ENCODE data around the gene NSMCE1.

NSMCE1 gene

DNA sequence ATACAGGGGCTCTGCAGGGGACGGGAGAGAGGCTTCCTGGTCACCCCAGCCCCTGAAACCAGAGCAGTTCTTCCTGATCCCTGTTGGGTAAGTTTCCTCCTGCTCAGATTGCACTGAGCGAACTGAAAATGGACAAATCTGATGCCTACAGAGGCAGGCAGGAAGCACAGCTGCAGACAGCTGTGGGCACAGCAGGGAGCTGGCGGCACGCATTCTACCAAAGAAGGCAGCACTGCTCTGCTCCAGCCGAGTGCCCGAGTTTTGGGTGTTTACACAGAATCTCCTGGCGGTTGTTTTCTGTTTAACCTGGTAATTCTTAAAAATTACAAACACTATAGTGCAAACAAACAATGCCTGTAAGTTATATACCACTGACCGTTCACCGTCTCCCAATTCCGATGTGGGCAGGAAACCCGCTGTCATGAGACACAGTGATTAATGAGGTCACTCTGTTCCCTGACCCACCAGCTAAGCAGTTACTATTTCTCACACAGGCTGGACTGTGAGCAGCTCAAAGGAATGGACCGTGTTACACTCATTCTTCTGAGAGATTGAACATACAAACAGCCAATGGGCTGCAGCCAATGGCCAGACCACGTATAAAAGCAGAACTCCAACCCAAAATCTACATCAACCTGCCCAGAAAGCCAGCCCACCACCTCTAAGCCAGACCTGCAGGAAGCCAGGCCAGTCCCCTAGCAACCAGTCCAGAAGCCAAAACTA is 25.5 kb downstream of the NSMCE1 start:
- peak overlapping the region; percentile 58 for H3K4me3 ChIP-seq (ENCODE audit: low read depth, low read length)
- H3K36me3 ChIP-seq (ENCODE audit: insufficient read depth, low read length), result no peaks in the 10 kb centered on the region
- no peaks in the 10 kb centered on the region for H3K27me3 ChIP-seq (ENCODE audit: insufficient read depth, low read length)
- H3K4me1 ChIP-seq (ENCODE audit: control insufficient read depth, insufficient read depth, low read length, unreplicated experiment), result peaks cover 58% of the 10 kb centered on the region
- H3K79me2 ChIP-seq (ENCODE audit: control insufficient read depth, insufficient read depth, low read length, unreplicated experiment), result peaks cover 26% of the 10 kb centered on the region
- H2AFZ ChIP-seq (ENCODE audit: low read length, unreplicated experiment), result no peak overlapping the region
- peak overlapping the region; percentile 89 for H3K27ac ChIP-seq (ENCODE audit: low read depth, low read length)

DNA sequence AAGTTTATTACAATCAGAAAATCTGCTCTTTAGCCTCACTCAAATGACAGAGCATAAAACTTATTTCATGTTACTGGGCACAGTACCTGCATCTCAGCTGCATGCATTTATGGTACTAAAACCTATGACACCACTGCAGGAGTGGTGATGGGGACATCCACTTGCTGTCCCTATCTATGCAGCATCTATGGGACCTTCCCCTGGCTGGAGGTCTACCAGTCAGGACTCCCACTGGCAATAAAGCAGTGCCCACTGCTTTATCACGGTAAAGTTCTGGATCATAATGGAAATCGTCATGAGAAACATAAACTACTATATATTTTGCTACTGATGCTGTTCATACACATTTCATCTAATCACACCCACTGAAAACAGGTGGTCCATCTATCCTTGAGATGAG is 26.2 kb downstream of the NSMCE1 start:
- Histone ChIP-seq H2AFZ (ENCODE audit: low read length, unreplicated experiment) (no peak overlapping the region), H3K4me3 (ENCODE audit: low read depth, low read length) (peak overlapping the region; percentile 58), H3K27ac (ENCODE audit: low read depth, low read length) (peak overlapping the region; percentile 89), H3K79me2 (ENCODE audit: control insufficient read depth, insufficient read depth, low read length, unreplicated experiment) (peaks cover 26% of the 10 kb centered on the region), H3K27me3 (ENCODE audit: insufficient read depth, low read length) (no peaks in the 10 kb centered on the region), H3K4me1 (ENCODE audit: control insufficient read depth, insufficient read depth, low read length, unreplicated experiment) (peaks cover 55% of the 10 kb centered on the region), H3K36me3 (ENCODE audit: insufficient read depth, low read length) (no peaks in the 10 kb centered on the region)

DNA sequence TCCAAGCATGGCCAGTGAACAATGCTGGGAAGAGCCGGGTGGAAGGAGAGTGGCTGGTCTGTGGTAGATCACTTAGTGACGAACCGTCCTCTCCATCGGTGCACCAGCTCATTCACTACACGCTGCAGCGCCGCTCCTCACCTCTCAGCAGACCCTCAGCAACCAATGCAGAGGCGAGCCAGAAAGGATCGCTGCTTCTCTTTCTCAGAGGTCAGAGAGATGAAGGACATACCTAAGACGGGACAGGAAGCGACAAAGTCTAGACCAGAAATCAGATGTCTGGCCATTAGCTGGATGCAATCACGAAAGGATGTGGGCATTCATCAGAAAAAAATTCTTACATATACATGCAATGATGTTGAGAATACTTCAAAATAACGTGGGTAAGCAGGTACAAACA is 26.9 kb downstream of the NSMCE1 start:
- Histone ChIP-seq H3K36me3 (ENCODE audit: insufficient read depth, low read length) (no peaks in the 10 kb centered on the region), H2AFZ (ENCODE audit: low read length, unreplicated experiment) (no peak overlapping the region), H3K4me3 (ENCODE audit: low read depth, low read length) (no peak overlapping the region), H3K27ac (ENCODE audit: low read depth, low read length) (peak overlapping the region; percentile 89), H3K4me1 (ENCODE audit: control insufficient read depth, insufficient read depth, low read length, unreplicated experiment) (peaks cover 54% of the 10 kb centered on the region), H3K27me3 (ENCODE audit: insufficient read depth, low read length) (no peaks in the 10 kb centered on the region), H3K79me2 (ENCODE audit: control insufficient read depth, insufficient read depth, low read length, unreplicated experiment) (peaks cover 22% of the 10 kb centered on the region)

DNA sequence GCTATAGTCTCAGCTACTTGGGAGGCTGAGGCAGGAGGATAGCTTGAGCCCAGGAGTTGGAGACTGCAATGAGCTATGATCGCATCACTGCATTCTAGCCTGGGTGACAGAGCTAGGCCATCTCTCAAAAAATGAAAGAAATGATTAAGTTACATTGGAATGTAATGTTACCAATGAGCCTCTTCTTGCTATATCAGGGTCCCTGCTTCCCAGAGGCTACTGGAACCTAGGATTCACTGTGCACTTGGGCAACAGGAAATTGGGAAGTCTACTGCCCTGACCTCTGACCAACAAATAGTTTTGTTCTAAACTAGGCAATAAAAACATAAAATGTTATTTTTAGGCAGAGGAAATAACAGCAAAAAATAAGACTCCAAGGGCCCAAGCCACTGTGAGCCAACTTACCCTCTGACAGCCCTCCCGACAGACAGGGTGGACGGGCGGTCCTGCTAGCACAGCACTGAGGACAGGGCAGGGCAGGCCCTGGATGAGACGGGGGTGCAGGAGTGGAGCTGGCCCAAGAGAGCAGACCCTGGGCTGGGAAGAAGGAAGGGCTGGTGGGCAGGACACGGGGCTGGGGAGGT is 27.5 kb downstream of the NSMCE1 start:
- H2AFZ ChIP-seq (ENCODE audit: low read length, unreplicated experiment), result no peak overlapping the region
- H3K36me3 ChIP-seq (ENCODE audit: insufficient read depth, low read length), result no peaks in the 10 kb centered on the region
- H3K27ac ChIP-seq (ENCODE audit: low read depth, low read length), result peak overlapping the region; percentile 89
- H3K79me2 ChIP-seq (ENCODE audit: control insufficient read depth, insufficient read depth, low read length, unreplicated experiment), result peaks cover 20% of the 10 kb centered on the region
- H3K4me1 ChIP-seq (ENCODE audit: control insufficient read depth, insufficient read depth, low read length, unreplicated experiment), result peaks cover 48% of the 10 kb centered on the region
- no peak overlapping the region for H3K4me3 ChIP-seq (ENCODE audit: low read depth, low read length)
- no peaks in the 10 kb centered on the region for H3K27me3 ChIP-seq (ENCODE audit: insufficient read depth, low read length)

DNA sequence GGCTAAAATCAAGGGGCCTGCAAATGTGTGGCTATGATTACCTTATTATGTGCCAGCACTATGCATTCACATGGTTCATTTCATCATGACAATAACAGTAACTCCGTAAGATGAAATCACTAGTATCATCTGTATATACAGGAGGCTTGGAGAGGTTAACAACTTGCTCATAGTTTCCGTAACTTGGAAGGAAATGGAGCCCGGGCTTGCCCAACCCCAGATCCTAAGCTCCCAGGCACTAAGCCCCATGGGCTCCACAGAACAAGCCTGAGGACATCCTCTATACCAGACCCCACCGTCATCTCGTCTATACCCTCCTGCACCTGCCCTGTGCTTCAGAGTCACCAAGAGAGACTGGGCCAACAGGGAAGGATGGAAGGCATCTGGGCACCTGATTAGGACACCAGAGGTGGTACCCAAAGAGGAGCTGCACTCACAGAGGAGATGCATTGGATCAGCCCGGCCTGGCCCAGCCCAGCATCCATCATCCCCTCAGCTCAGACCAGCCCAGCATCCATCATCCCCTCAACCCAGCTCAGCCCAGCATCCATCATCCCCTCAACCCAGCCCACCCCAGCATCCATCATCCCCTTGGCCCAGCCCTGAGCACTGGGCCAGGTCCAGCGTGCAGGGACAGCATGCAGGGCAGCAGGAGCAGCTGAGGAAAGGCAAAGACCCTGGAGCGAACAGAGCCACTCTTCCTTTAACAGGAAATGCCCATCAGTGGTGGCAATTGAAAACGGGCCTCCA is 28.5 kb downstream of the NSMCE1 start:
- Histone ChIP-seq H3K27ac (ENCODE audit: low read depth, low read length) (no peak overlapping the region), H3K27me3 (ENCODE audit: insufficient read depth, low read length) (no peaks in the 10 kb centered on the region), H3K36me3 (ENCODE audit: insufficient read depth, low read length) (no peaks in the 10 kb centered on the region), H3K4me3 (ENCODE audit: low read depth, low read length) (no peak overlapping the region), H2AFZ (ENCODE audit: low read length, unreplicated experiment) (no peak overlapping the region), H3K4me1 (ENCODE audit: control insufficient read depth, insufficient read depth, low read length, unreplicated experiment) (peaks cover 48% of the 10 kb centered on the region), H3K79me2 (ENCODE audit: control insufficient read depth, insufficient read depth, low read length, unreplicated experiment) (peaks cover 20% of the 10 kb centered on the region)

DNA sequence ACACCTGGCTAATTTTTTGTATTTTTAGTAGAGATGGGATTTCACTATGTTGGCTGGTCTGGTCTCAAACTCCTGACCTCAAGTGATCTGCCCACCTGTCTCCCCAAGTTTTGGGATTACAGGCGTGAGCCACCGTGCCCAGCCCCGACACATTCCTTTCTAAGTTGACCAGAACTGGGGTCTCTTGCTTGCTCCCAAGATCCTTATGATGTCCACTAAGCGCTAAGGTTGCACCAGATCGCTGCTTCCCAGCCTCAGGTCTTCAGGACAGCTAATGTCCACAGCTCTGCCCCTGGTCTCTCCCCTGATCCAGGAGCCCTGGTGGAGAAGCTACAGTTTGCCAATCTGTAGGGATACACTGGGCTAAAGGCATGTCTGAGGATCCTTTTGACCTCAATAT is 29.5 kb downstream of the NSMCE1 start:
- H3K4me1 ChIP-seq (ENCODE audit: control insufficient read depth, insufficient read depth, low read length, unreplicated experiment), result peaks cover 45% of the 10 kb centered on the region

DNA sequence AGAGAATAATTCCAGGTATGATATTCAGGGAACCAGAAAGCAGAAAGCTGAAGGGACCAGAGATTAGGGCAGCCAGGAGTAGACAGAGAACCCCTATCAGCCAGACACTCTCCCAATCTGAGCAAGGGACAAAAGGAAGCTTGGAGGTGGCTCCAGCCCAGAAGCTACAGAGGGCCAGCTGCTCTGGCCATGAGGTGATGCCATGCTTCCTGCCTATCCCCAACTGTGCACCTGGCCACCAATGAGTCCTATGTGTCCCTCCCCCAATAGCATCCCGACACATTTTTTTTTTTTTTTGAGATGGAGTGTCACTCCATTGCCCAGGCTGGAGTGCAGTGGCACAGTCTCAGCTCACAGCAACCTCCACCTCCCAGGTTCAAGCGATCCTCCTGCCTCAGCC is 30.0 kb downstream of the NSMCE1 start:
- H3K4me3 ChIP-seq (ENCODE audit: low read depth, low read length), result no peak overlapping the region
- H3K36me3 ChIP-seq (ENCODE audit: insufficient read depth, low read length), result no peaks in the 10 kb centered on the region
- H3K4me1 ChIP-seq (ENCODE audit: control insufficient read depth, insufficient read depth, low read length, unreplicated experiment), result peaks cover 40% of the 10 kb centered on the region
- H2AFZ ChIP-seq (ENCODE audit: low read length, unreplicated experiment), result no peak overlapping the region
- peaks cover 5% of the 10 kb centered on the region for H3K79me2 ChIP-seq (ENCODE audit: control insufficient read depth, insufficient read depth, low read length, unreplicated experiment)
- no peaks in the 10 kb centered on the region for H3K27me3 ChIP-seq (ENCODE audit: insufficient read depth, low read length)
- no peak overlapping the region for H3K27ac ChIP-seq (ENCODE audit: low read depth, low read length)

More for the DNA sequence above, 29.5 kb downstream of the NSMCE1 start:
- H3K4me3 ChIP-seq (ENCODE audit: low read depth, low read length), result no peak overlapping the region
- H2AFZ ChIP-seq (ENCODE audit: low read length, unreplicated experiment), result no peak overlapping the region
- no peaks in the 10 kb centered on the region for H3K36me3 ChIP-seq (ENCODE audit: insufficient read depth, low read length)
- H3K27ac ChIP-seq (ENCODE audit: low read depth, low read length), result no peak overlapping the region
- H3K27me3 ChIP-seq (ENCODE audit: insufficient read depth, low read length), result no peaks in the 10 kb centered on the region
- peaks cover 9% of the 10 kb centered on the region for H3K79me2 ChIP-seq (ENCODE audit: control insufficient read depth, insufficient read depth, low read length, unreplicated experiment)

DNA sequence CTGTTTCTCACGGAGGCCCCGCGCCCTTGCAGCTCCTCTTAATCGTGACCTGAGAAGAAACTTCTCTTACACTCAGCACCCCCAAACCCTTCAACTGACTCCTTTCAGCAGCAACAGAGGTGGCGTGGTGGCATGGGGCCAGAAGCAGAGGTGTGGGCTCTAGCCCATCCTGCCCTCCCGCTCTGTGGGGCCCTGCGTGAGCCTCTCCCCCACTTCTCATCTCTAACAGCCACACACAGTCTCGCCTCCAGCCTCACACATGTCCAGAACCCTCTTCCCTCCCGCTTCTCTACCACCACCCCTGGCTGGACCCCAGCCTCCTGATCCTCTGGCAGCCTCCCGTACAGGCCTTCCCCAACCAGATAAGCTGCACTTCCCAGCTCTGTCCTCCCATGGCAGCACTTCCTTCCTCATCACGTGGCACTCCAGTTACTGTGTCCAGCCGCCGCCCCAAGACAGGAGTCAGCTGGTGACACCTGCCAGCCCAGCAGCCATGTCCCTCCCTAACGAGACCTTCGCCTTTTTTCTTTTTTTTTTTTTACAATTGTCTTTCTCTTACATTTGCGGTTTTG is 30.5 kb downstream of the NSMCE1 start:
- H3K79me2 ChIP-seq (ENCODE audit: control insufficient read depth, insufficient read depth, low read length, unreplicated experiment), result peaks cover 5% of the 10 kb centered on the region
- no peak overlapping the region for H3K27ac ChIP-seq (ENCODE audit: low read depth, low read length)
- peaks cover 36% of the 10 kb centered on the region for H3K4me1 ChIP-seq (ENCODE audit: control insufficient read depth, insufficient read depth, low read length, unreplicated experiment)
- no peaks in the 10 kb centered on the region for H3K36me3 ChIP-seq (ENCODE audit: insufficient read depth, low read length)
- no peak overlapping the region for H3K4me3 ChIP-seq (ENCODE audit: low read depth, low read length)
- no peak overlapping the region for H2AFZ ChIP-seq (ENCODE audit: low read length, unreplicated experiment)
- no peaks in the 10 kb centered on the region for H3K27me3 ChIP-seq (ENCODE audit: insufficient read depth, low read length)

DNA sequence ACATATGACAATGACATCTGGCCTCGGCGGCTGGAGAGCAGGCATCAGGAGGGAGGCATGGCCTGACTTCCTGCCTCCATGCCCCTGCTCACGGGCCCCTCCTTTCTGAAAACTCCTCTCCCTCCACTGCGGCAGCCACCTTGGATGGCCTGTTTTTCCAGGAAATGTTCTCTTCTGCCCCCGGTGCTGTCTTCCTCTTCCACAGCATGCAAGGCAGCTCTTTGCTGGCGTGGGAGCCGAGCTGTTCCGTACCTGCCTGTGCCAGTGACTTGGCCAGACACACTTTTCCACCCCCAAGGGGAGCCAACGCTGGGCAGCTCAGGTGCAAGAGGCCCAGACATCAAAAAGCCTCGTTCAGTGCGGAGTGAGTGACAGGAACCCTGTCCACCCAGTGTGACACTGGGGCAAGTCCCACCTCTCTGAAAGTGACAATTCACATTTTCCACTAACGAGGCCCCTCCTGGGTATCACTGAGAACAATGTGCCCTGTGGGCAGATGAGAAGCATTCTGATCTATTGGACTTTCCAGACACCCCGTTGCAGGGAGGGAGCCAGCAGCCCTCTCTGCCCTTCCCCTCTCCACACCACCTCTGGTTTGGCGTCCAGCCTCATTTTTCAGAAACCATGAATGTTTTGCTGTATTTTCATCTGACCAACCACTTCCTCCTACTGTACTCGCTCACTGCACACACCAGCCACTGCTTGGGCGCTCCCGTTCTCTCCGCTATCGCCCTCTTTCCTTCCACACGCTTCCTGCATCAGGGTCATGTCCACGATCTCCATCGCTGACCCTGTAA is 31.2 kb downstream of the NSMCE1 start:
- Histone ChIP-seq H3K4me1 (ENCODE audit: control insufficient read depth, insufficient read depth, low read length, unreplicated experiment) (peaks cover 30% of the 10 kb centered on the region), H3K27me3 (ENCODE audit: insufficient read depth, low read length) (no peaks in the 10 kb centered on the region), H3K4me3 (ENCODE audit: low read depth, low read length) (no peak overlapping the region), H2AFZ (ENCODE audit: low read length, unreplicated experiment) (no peak overlapping the region), H3K27ac (ENCODE audit: low read depth, low read length) (no peak overlapping the region), H3K36me3 (ENCODE audit: insufficient read depth, low read length) (0 out of 2 replicates have a peak, but pooled peaks cover under 1% of the 10 kb centered on the region), H3K79me2 (ENCODE audit: control insufficient read depth, insufficient read depth, low read length, unreplicated experiment) (peaks cover 2% of the 10 kb centered on the region)

DNA sequence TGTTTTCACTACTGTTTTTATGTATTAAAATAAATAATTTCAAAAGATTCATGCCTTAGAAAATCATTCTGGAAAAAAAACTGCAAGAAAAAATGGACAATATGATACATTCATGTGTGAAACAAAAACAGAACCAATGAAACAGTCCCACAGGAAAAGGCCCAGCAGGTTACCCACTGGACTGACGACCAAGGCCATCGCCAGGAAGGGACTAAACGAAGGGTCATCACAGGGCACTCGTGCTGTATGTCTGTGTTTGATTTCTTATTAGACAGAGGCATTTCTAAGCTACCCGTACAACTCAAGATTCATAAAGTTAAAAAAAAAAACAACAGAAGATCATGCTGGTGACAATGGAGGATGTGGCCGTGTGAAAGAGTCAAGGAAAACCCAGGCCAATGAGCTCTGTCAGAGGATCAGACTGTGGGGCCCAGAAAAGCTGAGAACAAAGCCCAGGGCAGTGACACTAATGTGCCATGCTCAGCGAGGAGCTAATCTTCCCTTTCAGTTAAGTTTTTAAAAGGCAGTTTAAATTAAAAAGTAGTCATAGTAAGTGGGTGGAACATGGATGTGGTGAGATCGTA is 31.8 kb downstream of the NSMCE1 start:
- Histone ChIP-seq H3K4me3 (ENCODE audit: low read depth, low read length) (no peak overlapping the region), H3K4me1 (ENCODE audit: control insufficient read depth, insufficient read depth, low read length, unreplicated experiment) (peaks cover 23% of the 10 kb centered on the region), H2AFZ (ENCODE audit: low read length, unreplicated experiment) (no peak overlapping the region), H3K27ac (ENCODE audit: low read depth, low read length) (no peak overlapping the region), H3K79me2 (ENCODE audit: control insufficient read depth, insufficient read depth, low read length, unreplicated experiment) (no peaks in the 10 kb centered on the region), H3K36me3 (ENCODE audit: insufficient read depth, low read length) (peaks cover 3% of the 10 kb centered on the region; the same call in 1 of the 2 replicates), H3K27me3 (ENCODE audit: insufficient read depth, low read length) (no peaks in the 10 kb centered on the region)

Data from ACC112 (cell line).